ENCODE data around the gene CAPN9.

DNA sequence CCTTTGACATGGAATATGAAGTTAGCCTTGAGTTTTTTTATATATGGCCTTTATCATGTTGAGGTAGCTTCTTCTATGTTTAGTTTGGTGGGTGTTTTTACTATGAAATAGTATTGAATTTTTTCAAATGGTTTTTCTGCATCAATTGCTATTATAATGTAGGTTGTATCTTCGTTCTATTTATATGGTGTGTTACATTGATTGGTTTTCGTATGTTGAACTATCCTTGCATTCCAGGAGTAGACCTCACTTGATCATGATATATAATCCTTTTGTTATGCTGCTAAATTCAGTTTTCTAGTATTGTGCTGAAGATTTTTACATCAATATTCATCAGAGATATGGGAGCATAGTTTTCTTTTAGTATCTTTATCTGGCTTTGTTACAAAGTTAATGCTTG lies 65.4 kb downstream of the CAPN9 start:
- TF ChIP-seq, protein P1, sequence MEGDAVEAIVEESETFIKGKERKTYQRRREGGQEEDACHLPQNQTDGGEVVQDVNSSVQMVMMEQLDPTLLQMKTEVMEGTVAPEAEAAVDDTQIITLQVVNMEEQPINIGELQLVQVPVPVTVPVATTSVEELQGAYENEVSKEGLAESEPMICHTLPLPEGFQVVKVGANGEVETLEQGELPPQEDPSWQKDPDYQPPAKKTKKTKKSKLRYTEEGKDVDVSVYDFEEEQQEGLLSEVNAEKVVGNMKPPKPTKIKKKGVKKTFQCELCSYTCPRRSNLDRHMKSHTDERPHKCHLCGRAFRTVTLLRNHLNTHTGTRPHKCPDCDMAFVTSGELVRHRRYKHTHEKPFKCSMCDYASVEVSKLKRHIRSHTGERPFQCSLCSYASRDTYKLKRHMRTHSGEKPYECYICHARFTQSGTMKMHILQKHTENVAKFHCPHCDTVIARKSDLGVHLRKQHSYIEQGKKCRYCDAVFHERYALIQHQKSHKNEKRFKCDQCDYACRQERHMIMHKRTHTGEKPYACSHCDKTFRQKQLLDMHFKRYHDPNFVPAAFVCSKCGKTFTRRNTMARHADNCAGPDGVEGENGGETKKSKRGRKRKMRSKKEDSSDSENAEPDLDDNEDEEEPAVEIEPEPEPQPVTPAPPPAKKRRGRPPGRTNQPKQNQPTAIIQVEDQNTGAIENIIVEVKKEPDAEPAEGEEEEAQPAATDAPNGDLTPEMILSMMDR (IDR thresholded peaks at IDR 0.05; ENCODE audit: low read depth, low read length, missing input control): no peak
- TF ChIP-seq, protein P2, sequence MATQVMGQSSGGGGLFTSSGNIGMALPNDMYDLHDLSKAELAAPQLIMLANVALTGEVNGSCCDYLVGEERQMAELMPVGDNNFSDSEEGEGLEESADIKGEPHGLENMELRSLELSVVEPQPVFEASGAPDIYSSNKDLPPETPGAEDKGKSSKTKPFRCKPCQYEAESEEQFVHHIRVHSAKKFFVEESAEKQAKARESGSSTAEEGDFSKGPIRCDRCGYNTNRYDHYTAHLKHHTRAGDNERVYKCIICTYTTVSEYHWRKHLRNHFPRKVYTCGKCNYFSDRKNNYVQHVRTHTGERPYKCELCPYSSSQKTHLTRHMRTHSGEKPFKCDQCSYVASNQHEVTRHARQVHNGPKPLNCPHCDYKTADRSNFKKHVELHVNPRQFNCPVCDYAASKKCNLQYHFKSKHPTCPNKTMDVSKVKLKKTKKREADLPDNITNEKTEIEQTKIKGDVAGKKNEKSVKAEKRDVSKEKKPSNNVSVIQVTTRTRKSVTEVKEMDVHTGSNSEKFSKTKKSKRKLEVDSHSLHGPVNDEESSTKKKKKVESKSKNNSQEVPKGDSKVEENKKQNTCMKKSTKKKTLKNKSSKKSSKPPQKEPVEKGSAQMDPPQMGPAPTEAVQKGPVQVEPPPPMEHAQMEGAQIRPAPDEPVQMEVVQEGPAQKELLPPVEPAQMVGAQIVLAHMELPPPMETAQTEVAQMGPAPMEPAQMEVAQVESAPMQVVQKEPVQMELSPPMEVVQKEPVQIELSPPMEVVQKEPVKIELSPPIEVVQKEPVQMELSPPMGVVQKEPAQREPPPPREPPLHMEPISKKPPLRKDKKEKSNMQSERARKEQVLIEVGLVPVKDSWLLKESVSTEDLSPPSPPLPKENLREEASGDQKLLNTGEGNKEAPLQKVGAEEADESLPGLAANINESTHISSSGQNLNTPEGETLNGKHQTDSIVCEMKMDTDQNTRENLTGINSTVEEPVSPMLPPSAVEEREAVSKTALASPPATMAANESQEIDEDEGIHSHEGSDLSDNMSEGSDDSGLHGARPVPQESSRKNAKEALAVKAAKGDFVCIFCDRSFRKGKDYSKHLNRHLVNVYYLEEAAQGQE (IDR thresholded peaks at IDR 0.05): no peak
- TF ChIP-seq, protein P3, sequence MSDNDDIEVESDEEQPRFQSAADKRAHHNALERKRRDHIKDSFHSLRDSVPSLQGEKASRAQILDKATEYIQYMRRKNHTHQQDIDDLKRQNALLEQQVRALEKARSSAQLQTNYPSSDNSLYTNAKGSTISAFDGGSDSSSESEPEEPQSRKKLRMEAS (IDR thresholded peaks at IDR 0.05): no peak
- TF ChIP-seq RAD21 (IDR thresholded peaks at IDR 0.05) (no peak), GABPA (IDR thresholded peaks at IDR 0.05 in 1 of 2, conservative IDR thresholded peaks at IDR 0.05 in 1 of 2) (no peak), TAF1 (conservative IDR thresholded peaks at IDR 0.05) (no peak), JUND (IDR thresholded peaks at IDR 0.05) (no peak), SP1 (IDR thresholded peaks at IDR 0.05) (no peak)
- TF ChIP-seq, protein P4, sequence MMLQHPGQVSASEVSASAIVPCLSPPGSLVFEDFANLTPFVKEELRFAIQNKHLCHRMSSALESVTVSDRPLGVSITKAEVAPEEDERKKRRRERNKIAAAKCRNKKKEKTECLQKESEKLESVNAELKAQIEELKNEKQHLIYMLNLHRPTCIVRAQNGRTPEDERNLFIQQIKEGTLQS (IDR thresholded peaks at IDR 0.05): no peak

All from liver (tissue), 3 donors.